Umbilical cord (tissue), 2 donors: Measurements from ENCODE around the gene OLIG3. TPM values are rescaled to one million over a fixed set of nuclear protein-coding genes. Genes with fewer than 3 reads are reported as not detected.

Source experiments
- DNase-seq: peaks from one replicate; pipeline ENCODE4 v3.0.0-alpha.2; 2015; ENCODE audit warnings: low spot score
- total RNA-seq: library from RNA; depleted of rRNA; stranded (reverse); fragments of >200 nt; gene quantifications from one replicate; pipeline ENCODE4 v1.2.3, GENCODE V29; 2014; ENCODE audit warnings: low replicate concordance; ENCODE audit not compliant: insufficient read depth

The OLIG3 gene
- total RNA-seq, 1 donor from 2014 or later, result not detected

DNA sequence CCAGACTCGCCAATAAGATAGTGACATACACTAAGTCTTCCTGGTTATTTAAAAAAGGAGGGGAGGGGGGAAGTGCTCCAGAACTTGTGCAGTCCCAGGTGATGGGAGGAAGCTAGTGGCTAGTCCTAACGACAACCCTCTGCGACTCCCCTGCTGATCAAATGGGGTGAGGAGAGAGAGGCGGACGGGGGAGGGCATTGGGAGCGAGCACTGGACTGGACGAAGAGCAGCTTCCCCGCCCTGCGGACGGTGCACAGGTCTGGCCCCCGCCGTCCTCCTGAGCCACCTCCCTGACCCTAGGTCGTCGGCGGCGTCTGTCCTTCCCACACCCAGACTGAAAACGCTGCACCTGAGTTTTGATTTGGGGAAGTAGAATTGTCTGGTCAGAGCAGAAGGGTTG, 2.2 kb upstream of the OLIG3 start:
- DNase-seq, result no peak

DNA sequence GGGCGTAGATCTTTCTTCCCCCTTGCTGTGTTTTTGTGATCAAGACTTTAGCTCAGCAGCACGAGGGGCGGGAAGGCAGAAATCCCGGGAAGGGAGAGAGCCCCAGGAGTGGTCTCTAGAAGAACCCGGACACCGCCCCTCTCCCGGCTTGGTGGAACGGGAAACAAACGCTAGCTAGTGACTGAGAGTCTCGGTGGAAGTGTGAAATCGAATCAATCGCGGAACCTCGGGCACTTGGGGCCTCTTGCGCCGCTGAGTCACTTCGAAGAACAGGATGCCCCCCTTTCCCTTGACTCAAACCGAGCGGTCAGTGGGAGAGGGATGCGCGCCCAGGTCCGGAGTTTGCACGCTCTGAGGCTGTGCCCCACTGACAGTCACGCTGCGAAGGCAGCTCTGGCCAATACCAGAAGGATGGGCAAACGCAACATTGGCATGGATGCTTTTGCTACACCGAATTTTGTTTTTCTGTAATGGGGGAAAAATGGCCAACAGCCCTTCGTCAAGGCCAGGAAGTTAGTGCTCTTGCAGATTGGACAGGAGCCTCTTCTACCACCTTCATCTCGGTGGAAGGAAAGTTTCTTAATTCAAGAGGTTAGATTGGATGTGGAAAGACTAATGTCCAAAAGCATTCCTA, 1.6 kb upstream of the OLIG3 start:
- no peak for DNase-seq

DNA sequence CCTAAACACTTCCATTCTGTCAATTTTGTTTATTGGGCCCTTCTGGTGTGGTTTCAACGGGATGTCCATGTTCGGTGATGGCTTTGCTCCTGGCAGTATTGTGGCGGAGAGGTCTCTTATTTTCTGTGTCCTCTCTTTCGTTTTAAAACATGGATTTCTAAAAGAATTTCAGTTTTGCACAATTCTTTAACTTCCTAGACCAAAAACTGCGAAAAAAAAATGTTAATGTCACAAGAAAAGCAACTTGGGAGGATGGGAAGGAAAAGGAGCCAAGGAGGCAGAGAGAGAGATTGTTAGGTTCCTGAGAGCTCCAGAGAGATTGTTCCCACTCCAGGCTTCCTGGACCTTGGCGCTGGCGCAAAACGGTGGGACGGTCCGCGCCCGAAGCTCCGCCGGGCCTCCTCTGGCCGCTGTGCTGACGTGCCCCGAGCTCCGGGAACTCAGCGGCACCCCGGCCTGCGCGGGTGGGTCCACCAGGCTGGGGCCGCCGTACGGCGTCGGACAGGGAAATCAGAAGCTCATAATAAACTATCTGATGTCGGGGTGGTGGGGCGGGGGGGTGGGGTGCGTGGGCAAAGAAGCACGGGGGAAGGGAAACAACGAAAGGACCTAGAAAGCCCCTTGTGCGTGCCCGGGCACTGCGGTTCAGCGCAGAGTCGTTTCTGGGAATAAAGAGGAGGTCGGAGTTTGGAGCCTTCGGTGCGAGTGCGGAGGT, 951 bp upstream of the OLIG3 start:
- DNase-seq, result no peak

DNA sequence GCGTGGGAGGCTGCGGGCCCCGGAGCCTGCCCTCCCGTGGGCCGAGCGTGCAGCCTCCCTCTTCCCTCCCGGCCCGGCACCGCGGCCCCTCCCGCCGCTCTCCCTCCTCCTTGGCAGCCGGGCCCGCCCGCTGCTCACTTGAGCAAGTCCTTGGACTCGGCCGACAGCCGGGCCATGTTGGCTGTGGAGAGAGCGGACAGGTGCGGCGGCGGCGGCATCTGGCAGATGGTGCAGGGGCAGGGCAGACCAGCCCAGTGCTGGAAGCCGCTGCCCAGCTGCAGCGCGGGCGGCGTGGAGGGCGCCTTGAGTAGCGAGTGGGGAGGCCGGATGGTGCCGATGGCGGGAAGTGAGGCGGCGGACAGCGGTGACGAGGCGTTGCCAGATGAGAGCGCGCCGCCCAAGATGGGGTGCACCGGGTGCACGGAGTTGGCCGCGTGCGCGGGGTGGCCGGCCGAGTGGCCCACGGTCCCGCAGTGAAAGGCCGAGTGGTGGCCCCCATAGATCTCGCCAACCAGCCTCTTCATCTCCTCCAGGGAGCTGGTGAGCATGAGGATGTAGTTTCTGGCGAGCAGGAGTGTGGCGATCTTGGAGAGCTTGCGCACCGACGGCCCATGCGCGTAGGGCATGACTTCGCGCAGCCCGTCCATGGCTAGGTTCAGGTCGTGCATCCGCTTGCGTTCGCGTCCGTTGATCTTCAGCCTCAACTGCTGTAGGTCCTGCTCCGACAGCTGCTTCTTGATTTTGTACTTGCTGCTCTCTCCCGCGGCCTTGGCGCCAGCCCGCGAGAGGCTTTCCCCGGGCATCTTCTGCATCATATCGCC, 766 bp downstream of the OLIG3 start:
- DNase-seq, result no peak

DNA sequence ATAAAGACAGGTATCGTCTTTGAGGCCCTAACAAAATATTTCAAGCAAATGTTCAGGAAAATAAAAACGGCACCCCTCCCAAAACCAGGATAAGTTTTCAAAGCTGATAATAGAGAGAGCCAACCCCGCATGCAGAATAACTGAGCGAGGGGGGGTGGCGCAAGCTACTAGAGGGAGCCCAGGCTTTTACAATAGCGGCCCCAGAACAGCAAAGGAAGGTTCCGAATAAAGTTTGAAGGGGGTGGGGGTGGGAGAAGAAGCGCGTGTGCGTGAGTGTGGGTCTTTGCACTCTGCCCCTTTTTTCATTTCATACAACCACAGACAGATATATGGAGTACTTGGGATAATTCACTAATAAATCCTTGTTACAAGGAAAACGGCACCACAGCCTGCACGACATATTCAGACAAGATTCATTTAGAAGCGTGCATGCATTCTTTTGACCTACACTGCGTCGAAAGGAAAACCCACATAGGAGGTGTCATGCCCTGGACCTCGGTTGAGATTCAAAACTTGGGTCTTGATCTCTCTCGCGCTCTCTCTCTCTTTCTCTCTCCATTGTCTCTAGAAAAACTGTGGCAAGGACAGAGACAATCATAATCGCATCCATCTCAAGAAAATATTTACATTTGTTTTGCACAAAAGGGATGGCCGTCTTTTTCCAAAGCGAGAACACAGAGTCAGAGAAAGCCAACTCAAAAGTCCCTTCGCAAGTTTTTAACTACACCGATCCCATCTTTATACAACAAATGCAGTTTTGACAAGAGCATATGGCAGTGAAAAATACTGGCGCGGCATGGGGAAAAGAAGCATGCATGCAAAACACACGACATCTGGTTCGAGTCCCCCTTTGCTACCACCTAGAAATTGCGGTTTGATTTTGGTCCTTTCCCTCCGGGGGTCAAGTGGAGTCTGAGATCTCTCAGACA, 1.6 kb downstream of the OLIG3 start:
- no peak for DNase-seq

DNA sequence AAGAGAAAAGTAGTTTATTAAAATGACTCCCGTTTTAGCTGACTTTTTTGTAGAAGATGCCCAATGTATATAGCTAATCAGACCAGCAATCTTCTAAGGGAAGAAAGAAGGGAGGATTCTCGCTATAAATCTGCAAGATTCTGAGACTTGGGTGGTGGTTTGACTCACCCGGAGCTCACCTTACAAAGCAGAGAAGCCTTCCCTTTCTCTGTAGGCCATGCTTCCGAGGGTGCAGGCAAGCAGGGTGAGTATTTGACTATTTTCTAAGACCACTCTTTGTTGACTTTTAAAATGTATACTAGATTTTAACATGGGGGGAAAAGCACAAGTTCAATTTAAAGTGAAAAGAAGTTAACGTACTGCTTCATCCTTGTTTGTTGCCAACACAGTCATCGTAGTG, 2.7 kb downstream of the OLIG3 start:
- DNase-seq, result no peak

DNA sequence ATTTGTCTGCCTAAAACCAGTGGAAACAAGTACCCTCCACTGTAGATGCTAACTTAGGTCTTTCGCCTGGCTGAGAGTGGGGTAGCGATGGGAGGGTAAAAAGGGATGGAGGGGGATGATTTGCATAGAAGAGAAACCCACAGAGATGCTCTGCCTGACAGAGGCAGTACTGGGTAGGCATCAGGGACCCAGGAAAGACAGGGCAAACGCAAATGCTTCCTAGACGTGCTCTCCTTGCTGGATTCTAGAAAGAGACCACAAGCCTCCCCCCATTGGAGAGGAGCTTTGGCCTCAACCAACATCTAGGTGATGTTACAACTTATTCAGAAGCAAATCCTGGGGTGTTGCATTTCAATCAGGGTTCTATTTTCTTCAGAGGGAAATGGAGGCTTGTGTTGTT, 3.2 kb downstream of the OLIG3 start:
- DNase-seq, result no peak

DNA sequence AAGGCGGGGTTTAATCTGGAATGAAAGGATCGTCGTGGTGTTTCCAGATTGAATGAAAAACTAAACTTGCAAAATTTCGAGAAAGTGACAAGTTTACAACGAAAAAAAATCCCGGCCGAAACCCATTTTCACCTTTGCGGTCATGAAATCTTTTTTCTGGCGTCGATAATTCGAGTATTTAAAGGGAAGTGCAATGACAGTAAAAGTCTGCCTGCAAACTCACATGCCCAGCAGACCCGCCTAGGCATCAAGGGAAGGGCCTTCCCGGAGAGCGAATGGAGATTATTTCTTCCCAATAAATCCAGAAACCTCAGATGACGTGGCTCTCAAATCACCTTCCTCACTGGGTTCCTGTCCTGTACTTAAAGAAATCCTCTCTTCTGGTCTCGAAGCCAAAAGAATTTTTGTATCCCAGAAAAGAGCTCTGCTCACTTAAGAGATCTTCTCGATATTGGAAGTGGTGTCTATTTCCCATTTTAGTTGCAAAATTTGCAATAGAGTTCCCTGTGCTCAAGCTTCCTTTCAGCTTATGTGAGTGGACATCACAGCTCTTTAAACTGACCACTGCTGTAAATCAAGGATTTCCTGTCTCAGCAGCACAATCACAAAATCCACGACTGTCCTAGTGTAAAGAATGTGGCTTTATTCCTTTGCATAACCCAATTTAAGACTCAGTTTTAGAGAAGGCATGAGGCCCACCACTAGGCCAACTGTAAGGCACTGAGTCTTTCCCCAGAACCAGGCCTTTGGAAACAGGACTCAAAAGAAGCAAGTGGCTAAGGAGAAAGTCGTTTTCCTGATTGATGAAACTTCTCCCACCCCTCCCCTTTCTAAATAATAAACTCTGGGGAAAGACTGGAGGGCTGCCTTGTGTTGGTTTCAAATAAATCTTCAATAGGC, 3.9 kb downstream of the OLIG3 start:
- no peak for DNase-seq

DNA sequence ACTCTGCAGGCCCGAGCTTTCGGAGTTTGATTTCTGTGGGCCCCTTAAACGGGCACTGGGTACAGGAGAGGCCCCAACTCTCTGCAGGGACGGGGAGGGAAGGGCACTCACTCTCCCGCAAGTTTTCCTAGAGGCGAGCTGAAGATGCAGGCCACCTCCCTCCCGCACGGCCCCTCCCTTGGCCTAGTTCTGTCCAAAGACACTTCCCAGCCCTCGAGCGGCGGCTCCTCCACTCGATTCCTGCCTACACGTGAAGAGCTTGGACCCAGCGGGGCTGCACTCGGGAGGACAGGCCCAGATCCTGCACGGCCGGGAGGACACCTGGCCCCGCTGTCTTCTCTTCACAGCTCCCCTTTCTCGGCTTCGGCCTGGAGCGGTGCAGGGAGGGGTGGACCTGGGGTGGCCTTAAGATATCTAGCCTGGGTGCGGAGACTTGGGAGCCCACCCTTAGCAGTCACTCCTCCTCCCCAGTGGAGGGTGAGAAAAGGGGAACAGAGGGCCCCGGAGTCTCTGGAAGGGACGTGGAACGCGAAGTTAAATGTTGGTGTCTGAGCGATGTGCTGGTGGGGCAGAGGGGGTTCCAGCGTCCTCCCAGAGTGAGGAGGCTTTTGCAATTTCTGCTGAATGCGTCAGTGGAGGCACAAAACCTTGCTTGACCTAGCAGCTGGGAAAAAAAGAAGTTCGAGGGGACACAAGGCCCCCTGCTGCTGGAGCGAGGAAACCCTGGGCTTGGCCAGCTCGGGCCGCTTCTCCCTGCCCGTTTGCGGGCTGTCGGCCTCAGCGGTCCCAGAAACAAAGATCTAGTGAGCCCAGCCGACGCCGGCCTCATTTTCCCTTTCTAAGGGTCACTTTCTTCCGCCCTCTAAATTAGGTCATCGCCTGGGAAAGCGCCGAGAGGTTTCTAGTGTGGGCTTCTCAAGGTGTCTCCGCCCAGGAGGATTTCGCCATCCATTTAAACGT, 4.9 kb downstream of the OLIG3 start:
- no peak for DNase-seq

DNA sequence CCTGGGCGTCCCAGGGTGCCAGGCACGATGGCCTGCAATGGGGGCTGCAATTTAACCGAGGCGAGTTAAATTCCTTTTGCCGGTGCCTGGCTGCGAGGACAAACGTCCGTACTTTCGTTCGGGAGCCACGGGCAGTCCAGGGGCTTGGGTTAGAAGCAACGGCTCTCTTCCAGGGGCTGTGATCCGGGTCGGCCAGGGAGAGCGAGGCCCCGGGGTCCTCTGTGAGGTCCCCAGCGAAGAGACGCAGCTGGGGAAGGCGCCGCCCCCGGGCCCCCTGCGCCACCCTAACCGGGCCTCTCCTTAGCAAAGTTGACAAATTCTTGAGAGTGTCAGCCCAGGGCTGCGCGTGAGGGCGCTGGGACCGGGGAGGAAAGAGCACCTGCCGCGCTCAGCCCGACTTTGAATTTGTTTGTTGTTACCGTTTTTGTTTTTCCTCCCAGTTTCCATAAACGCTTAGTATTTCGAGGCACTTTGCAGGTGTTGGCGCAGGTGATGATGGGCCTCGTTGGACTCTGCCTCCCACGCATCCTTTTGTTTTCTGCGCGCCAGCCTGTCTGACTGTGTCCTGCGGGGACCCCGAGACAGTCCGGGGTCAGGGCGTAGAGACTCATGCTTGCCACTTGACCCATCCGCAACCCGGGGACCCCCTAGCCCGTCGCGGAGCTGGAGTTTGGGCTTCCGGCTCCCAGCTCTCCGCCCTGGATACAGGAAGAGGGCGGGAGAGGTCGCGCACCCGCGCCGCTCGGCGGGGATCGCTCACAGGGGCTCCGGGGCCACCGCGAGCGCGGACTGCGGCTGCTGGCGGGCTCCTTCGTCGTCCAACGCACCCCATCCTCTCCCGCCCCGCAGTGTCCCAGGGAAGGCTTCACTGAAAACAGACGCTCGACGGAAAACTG, 5.8 kb downstream of the OLIG3 start:
- DNase-seq, result no peak

DNA sequence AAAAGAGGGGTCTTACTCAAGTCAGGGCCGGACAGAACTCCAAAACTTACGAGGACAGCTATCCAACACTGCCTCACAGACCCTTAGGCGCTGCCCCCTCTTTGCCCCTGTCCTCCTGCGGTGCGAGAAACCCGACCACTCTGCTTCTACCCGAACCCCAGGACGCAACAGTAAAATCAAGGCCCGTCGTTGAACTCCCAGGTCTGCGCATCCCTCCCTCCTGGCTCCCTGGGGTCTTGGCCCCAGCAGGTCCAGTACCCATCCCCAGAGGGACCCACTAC, 6.4 kb downstream of the OLIG3 start:
- DNase-seq, result no peak

DNA sequence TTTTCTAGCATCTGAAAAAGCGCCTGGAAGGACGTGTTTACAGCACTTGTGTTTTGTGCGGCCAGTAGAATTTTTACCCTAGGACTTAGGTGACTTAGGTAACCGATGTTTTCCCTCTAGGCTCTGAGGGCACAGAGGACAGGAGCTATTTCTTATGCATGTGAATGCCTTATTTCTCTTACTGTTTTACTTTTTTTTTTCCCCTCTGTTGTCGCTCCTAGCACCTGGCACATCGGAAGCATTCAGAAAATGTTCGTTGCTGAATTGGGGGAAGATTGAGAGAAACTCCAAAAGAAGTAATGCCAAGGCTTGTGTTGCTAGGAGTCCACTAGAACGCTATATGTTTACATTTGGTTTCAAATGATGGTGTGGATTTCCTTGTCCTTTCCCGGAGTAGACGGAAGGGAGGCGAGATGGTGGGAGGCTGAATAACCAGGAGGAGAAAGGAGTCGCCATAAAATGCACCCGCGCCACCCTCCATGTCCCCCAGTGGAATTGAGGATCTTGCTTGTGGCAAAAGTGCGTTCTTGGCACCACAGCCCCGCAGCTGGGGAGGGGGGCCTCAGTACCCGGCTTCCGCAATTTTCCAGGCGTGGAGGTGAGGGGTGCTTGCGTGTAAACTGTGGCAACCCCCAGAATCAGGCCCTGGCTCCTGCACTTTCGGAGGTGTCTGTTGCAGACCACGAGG, 6.9 kb downstream of the OLIG3 start:
- DNase-seq, result no peak

DNA sequence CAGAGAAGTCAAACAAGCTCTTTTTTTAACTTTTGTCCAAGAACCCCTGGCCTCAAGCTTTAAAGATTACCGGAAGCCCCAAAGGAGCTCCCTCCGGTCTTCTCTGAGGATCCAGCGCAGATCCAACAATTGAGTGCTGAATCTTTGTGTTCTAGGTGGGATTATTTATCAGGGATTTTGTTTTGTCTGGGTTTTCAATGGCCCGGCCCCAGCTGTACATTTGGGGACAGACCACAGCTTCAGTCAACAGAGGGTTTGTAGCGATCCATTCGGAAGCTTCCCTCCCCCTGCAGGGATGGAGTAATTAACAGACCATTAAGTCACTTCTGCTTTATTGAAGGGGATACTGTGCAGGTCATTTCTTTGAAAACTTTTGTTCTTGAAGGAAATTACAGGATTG, 7.8 kb downstream of the OLIG3 start:
- DNase-seq, result no peak

DNA sequence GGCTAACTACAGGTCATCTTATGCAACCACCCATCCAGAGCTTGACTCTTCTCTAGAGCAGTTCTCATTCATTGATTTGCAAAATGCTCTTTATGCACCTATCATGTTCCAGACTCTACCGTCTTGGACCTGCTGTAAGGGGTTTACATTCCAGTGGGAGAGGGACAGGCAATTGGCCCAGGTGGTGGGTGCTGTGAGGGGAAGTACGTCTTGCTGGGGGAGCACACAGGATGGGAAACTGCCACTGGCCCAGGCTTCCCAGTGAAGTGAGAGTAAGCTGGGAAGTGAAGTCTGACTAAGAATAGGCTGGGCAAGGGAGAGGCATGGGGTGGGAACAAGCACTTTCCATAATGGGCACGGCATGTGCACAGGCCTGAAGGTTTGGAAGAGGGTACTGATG, 13.8 kb downstream of the OLIG3 start:
- DNase-seq, result no peak

DNA sequence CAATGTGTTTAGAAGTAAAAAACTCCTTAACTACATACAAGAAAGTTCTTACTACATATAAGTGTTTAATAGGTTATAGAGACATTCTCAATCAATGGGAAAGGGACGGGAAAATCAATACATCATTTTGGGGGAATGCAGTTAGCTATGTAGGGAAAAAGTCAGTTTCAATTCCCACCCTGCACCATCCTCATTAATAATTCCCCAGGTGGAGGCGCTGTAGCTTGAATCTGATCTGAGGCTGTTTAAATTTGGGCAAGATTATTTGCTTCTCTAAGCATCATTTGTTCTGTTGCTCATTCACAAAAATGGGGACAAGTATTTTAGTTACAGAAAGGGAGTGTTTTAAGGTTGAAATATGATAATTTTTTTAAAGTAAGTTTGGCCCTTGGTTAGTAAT, 19.1 kb downstream of the OLIG3 start:
- no peak for DNase-seq

DNA sequence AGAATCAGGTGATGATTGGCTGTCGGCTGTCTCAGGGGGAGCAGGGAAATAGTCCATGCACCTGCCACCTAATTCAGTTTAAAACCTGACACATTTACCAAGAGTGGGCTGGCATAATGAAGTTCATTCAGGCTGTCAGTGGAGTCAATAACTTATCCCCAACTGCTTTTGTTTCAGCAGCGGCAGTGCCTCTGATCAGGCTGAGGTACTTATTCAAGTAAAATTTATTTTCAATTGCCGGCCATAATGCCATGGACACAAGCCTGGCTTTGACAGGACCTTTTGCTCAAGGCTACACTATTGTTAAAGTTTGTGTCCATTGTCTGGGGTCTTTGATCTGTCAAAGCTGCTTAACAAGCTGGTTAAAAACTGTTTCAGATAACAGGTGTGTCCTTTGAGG, 20.6 kb downstream of the OLIG3 start:
- DNase-seq, result no peak

DNA sequence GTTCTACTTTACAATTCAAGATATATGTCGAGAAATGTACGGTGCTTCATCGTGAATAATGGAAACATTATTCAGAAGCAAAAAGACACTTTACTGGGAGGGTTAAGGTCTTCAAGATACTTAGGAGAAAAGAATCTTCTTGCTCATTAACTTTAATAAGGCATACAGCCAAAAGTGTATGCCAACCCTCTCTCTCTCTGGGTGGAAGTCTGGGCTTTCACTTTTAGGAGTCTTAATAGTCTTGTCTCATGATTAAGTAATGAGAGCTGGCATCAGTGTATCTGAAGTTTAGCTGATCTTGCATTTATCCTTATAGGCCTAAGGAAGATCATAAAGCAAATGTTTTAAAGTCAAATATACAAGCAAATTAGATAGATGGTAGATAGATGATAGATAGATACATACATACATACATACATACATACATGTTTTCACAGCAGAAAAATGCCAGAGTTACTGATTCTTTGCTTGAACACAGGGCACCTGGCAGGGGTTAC, 21.5 kb downstream of the OLIG3 start:
- no peak for DNase-seq

DNA sequence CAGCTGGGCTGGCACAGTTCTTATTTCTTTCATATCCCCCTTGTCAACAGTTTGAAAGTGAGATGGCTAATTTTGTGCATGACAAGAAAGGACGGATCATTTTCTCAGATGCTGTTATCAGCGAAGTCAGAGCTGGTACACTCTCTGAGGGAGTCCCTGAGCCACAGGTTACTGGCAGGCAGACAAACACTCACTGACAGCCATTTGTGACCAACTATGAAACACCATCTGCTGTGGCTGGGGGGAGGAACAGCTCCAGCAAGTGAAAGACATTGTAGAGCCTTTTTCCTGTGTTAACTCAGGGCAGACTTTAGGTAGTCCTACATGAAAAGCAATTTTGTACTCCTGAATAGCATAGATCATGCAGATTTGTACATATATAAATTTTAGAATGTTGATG, 22.2 kb downstream of the OLIG3 start:
- DNase-seq, result no peak
